Stimulated activated naive CD8-positive, alpha-beta T cell treated with anti-CD3 and anti-CD28 coated beads, Interleukin-15, Interleukin-2, amounts not matched to agents 100 ng/mL and 50 ng/mL, for 24 hours (primary cell): ENCODE measurements around the gene SLIT1.
A peak's percentile ranks its signal among the peaks of the same experiment; 100 is the strongest.

ENCODE experiments used
- H3K27ac Mint-ChIP-seq: one replicate; pipeline ENCODE4 v1.8.0; 2021; ENCODE audit warnings: mild to moderate bottlenecking, mixed read lengths
- H3K27me3 Mint-ChIP-seq: one replicate; pipeline ENCODE4 v1.8.0; 2021; ENCODE audit warnings: mixed read lengths
- H3K36me3 Mint-ChIP-seq: one replicate; pipeline ENCODE4 v1.8.0; 2021; ENCODE audit warnings: low read depth, mixed read lengths
- H3K4me1 Mint-ChIP-seq: one replicate; pipeline ENCODE4 v1.8.0; 2021; ENCODE audit warnings: low read depth, mixed read lengths
- H3K4me3 Mint-ChIP-seq: one replicate; pipeline ENCODE4 v1.8.0; 2021; ENCODE audit warnings: mild to moderate bottlenecking, mixed read lengths
- H3K9me3 Mint-ChIP-seq: one replicate; pipeline ENCODE4 v1.8.0; 2021; ENCODE audit warnings: mixed read lengths

Gene SLIT1

DNA sequence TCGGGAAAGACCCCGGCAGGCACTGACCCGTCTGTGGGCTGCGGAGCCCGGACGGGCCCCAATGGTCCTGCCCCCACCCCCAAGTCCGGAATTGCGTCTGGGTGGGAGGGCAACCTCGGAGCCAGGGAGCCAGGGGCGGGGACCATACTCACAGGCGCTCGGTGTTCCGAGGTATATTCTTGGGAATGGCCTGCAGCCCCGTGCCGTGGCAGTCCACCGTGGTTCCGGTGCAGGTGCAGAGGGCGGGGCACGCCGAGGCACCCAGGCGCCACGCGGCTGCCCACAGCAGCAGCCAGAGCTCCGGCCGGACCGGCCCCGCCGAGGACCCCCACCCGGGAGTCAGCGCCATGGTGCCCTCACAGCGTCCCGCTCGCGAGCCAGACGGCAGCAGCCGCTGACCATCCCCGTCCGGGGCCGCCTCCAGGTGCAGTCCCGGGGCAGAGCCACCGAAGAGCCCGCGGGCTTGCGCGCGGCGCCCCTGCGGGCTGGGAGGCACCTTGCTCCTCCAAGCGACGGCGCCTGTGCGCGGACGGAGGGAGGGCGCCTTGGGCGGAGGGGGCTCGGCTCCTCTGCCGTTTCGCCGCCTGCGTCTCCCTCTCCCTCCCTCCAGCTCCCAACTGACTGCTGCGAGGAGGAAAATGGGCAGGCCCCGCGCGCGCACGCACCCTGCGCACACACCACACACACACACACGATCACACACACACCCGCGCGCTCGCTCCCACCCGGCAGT is at the start of gene SLIT1:
TSS of gene SLIT1 (minus strand) at position 634 of the 733 bp plus-strand sequence. CDS start at position 349, 285 bp downstream.
- no peaks in the 10 kb centered on the region for H3K9me3 Mint-ChIP-seq
- peaks cover 50% of the 10 kb centered on the region for H3K27me3 Mint-ChIP-seq
- H3K4me1 Mint-ChIP-seq = peaks cover 8% of the 10 kb centered on the region
- H3K4me3 Mint-ChIP-seq = peak within 1 kb of the TSS; percentile 41
- no peak within 1 kb of the TSS for H3K27ac Mint-ChIP-seq
- H3K36me3 Mint-ChIP-seq = no peaks in the 10 kb centered on the region

DNA sequence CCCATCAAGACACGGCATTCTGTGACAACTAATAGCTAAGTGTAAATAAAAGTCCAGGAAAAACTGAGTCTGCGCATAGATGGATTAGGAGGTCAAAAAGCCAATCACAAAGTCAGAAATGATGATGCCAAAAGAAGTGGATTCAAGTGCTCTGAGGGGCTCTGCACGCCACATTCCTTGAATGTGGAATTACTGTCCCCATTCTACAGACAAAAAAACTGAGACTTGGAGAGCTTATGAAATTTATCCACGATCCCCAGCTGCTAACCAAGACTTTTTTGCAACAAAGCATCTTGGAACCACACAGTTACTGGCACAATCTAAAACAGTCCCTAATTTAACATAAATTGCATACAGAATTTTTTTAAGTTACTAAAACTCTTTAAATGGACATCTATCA is 49.6 kb upstream of the SLIT1 start:
- no peak overlapping the region for H3K27ac Mint-ChIP-seq
- H3K4me1 Mint-ChIP-seq = peaks cover 9% of the 10 kb centered on the region
- no peaks in the 10 kb centered on the region for H3K27me3 Mint-ChIP-seq
- H3K4me3 Mint-ChIP-seq = no peak overlapping the region
- no peaks in the 10 kb centered on the region for H3K9me3 Mint-ChIP-seq
- H3K36me3 Mint-ChIP-seq = peaks cover 12% of the 10 kb centered on the region

DNA sequence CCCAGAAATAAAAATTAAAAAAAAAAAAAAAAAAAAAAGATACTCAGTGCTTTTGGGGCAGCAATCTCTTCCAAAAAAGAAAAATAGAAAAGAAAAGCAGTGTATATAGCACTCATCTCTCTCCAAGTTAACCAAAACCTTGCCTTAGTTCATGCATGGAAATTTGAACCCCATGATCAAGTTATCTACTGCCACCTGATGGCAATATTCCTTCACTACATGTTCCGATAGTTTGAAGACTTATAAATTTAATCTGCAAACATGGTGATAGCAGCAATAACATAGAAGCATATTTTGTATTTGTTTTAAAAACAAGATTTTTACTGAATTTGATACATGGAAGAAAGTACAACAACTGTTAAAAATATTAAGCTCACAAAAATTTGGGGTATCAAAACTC is 48.6 kb upstream of the SLIT1 start:
- Mint-ChIP-seq H3K4me3 (no peak overlapping the region), H3K36me3 (peaks cover 21% of the 10 kb centered on the region), H3K9me3 (no peaks in the 10 kb centered on the region), H3K27ac (no peak overlapping the region), H3K4me1 (peaks cover 19% of the 10 kb centered on the region), H3K27me3 (no peaks in the 10 kb centered on the region)

DNA sequence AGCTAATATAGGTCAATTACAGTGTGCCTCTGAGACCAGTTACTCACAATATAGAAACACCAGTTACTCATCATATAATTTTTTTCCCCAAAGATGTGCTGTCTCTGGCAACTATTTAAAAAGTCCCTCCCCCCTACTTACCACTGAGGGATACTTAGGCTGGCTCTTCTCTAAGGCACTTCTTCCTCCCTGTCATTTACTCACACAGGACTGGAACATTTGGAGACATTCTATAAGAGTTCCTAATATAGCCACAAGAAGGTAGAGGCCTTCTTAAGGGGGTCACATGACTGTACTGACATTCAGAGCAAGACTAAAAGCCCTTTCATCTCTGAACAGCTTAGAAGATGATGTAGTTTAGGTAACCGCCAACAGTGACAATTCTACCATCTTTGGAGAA is 44.4 kb upstream of the SLIT1 start:
- H3K9me3 Mint-ChIP-seq = no peaks in the 10 kb centered on the region
- H3K27ac Mint-ChIP-seq = no peak overlapping the region
- H3K36me3 Mint-ChIP-seq = peaks cover 59% of the 10 kb centered on the region
- H3K4me1 Mint-ChIP-seq = peaks cover 20% of the 10 kb centered on the region
- H3K4me3 Mint-ChIP-seq = no peak overlapping the region
- H3K27me3 Mint-ChIP-seq = no peaks in the 10 kb centered on the region

DNA sequence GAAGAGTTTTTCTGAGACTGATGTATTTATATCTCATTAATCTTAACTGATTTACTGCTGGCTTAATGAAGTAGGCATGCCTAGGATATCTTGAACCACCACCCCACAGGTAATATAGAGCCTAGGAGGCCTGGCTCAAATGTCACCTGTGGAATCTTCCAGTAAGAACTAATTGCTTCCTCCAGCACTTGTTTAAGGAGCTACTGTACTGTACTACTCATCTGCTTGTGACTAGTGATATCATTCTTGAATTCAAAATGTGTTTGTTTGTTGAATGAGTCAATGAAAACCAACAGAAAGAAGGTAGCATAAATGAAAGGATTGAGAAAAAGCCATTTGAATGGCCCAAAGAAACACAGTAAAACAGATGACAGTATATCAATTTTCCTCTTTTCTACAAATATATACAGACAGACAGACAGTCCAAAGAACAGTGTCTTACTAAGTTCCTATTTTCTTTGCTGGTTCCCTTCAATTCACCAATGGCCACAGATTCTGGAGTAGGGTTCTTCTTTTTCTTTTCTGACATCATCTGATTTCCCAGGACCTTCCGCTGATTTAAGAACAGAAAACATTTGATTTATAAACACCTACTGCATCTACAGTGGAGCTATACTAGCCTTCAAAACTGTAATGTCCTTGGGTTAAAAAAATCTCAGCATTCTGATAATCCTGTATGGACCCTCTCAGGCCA is 43.7 kb upstream of the SLIT1 start:
- no peak overlapping the region for H3K4me3 Mint-ChIP-seq
- H3K36me3 Mint-ChIP-seq = peaks cover 61% of the 10 kb centered on the region
- H3K4me1 Mint-ChIP-seq = peaks cover 20% of the 10 kb centered on the region
- H3K27ac Mint-ChIP-seq = peak overlapping the region; percentile 37
- H3K27me3 Mint-ChIP-seq = no peaks in the 10 kb centered on the region
- no peaks in the 10 kb centered on the region for H3K9me3 Mint-ChIP-seq

DNA sequence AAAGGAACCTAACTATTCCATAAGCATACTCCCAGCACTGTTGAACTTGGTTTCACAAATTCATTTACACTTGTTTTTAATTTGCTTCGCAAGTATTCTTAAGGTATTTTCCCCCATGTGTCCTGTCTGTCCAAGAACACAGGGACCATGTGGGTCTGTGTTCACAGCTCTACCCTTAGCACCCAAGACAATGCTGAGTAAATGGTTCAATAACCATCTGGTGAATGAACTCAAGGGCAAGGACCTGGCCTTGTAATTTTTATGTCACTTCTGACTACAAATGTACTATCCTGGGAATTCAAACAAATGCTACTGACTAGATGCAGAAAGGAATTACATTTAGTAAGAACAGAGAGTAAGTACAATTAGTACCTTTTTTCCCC is 43.0 kb upstream of the SLIT1 start:
- H3K27me3 Mint-ChIP-seq = no peaks in the 10 kb centered on the region
- H3K36me3 Mint-ChIP-seq = peaks cover 58% of the 10 kb centered on the region
- H3K9me3 Mint-ChIP-seq = no peaks in the 10 kb centered on the region
- H3K27ac Mint-ChIP-seq = no peak overlapping the region
- H3K4me3 Mint-ChIP-seq = no peak overlapping the region
- peaks cover 20% of the 10 kb centered on the region for H3K4me1 Mint-ChIP-seq

DNA sequence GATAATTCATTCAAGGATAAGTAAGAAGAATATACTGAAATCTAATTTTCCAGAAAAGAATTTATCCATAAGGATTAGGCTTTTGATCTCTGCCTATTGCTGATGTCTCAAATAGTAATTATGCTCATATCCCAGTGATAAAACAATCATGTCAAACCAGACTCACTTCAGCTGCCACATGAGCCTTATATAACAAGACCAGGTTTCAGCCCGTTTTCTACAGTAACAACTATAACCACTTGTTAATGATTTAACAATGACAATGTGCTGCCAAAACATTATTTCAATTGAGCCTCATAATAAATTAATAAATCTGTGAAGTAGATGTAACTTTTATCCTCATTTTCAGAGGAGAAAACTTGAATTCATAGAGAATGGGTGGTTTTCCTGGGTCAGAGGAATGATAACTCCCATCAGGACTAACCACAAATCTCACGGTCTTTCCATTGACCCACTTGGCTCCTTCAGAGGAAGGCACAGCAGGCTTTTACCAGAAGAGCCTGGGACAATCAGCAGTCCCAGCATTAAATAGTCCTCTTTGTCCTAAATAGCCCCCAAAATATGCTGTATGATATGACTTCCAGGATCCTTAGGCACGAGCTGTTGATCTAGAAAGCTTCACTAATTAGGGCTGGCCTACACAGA is 42.5 kb upstream of the SLIT1 start:
- H3K4me3 Mint-ChIP-seq = no peak overlapping the region
- no peaks in the 10 kb centered on the region for H3K9me3 Mint-ChIP-seq
- peaks cover 20% of the 10 kb centered on the region for H3K4me1 Mint-ChIP-seq
- H3K27me3 Mint-ChIP-seq = no peaks in the 10 kb centered on the region
- H3K36me3 Mint-ChIP-seq = peaks cover 58% of the 10 kb centered on the region
- no peak overlapping the region for H3K27ac Mint-ChIP-seq

DNA sequence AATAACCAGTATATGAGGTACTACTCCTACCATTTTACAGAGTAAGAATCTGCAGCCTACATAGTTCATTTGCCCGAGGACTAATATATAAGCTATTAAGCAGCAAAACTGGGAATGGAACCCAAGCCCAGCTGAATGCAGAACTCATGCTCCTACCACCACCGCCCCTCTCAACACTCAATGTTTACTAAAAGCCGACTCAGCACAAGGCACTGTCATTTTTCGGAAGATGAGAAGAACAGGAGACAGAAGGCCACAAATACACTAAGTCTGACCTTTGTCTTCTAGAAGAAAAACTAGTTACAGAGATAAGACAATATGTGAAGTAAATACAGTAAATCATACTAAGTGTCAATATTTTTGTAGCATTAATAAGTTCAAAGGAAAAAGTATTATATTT is 40.6 kb upstream of the SLIT1 start:
- no peak overlapping the region for H3K4me3 Mint-ChIP-seq
- H3K9me3 Mint-ChIP-seq = no peaks in the 10 kb centered on the region
- H3K4me1 Mint-ChIP-seq = peaks cover 19% of the 10 kb centered on the region
- no peak overlapping the region for H3K27ac Mint-ChIP-seq
- H3K36me3 Mint-ChIP-seq = peaks cover 56% of the 10 kb centered on the region
- no peaks in the 10 kb centered on the region for H3K27me3 Mint-ChIP-seq

DNA sequence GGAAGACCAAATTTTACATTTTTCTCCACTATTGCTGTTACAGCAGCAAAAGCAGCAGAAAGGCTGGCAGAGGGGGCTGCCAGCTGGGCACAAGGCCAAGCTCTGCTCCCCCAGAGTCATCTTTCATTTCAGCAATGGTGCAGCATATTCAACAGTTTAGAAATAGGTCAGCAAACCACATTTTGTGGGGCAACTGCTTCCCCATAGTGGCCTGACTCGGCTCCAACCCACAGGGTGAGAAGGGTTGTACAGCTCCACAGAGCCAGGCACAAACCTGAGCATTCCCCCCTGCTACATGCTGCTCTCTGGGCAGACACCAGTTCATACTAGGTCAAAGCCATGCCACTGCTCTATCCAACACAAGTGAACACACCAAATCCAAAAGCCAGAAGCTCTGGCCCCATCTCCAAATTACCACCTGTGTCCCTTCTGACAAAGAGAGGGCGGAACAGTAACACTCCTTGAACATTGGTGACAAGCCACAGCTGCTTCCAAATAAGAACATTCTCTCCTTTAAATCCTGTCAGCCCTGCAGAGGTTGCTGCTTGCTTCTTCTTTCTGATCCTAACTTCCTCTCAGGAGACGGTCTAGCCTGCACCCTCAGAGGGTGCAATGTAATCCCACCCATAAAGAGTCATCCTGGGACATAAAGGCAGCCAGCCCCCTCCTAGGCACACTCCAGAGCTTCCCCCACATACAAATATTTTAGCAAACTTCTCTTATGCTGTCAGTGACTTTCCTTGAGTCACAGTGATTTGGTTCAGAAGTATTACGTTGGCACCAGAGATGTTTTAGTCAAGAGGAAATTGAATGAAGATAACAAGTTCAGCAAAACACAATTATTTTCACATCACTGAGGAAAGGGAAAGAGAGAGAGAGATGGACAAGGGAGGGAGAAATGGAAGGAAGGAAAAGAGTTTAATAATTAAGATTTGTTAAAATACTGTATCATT is 39.0 kb upstream of the SLIT1 start:
- Mint-ChIP-seq H3K36me3 (peaks cover 51% of the 10 kb centered on the region), H3K4me3 (no peak overlapping the region), H3K9me3 (no peaks in the 10 kb centered on the region), H3K27me3 (no peaks in the 10 kb centered on the region), H3K4me1 (peaks cover 5% of the 10 kb centered on the region), H3K27ac (no peak overlapping the region)

DNA sequence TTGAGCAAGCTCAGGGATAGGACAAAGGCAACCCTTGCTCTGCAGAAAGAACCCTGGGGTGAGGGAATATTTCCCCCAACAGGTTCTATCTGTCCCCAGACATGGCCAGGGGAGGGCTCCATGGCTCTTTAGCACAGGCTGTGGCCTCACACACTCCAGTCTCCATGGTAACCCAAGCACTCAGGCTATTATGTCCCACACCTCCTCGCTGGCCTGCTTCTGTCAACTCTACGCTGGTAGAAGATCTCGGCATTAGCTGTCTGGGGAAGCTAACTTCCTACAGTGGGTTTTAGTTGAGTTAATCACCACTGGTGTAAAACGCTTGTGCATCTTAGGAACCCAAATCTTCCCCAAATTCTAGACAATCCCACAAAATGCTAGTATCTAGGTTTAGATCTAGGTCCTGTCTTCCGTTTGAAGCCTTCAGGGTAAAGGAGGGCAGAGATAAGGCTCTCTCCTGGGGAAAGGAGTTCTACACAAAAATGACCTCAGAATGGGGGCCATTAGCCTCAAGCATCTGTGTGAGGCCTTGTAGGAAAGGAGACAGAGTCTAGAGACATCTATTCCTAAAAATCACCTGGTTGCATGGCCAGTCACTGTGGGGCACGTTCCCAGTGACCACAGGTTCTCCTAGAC is 36.7 kb upstream of the SLIT1 start:
- Mint-ChIP-seq H3K36me3 (peaks cover 29% of the 10 kb centered on the region), H3K4me3 (no peak overlapping the region), H3K4me1 (peaks cover 17% of the 10 kb centered on the region), H3K27ac (no peak overlapping the region), H3K9me3 (no peaks in the 10 kb centered on the region), H3K27me3 (no peaks in the 10 kb centered on the region)

DNA sequence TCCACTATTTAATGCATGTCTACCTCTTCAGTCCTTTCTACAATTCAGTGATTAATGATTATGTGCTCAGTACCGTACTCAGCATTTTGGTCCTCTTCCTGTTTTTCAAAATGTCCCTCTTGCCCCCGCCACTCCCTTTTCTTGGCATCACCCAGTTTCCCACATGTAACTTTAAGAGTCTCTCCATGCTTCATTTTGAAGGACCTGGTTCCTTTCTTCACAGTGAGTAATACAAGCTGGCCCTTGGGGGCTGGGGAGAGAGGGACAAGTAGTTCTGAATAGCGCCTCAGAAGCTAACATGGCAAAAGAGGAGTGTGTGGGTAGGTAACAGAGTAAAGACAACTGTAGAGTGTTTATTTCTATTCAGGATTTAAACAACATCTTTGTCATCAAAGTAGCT is 34.6 kb upstream of the SLIT1 start:
- no peaks in the 10 kb centered on the region for H3K27me3 Mint-ChIP-seq
- no peak overlapping the region for H3K4me3 Mint-ChIP-seq
- H3K36me3 Mint-ChIP-seq = peaks cover 12% of the 10 kb centered on the region
- H3K27ac Mint-ChIP-seq = no peak overlapping the region
- H3K4me1 Mint-ChIP-seq = peaks cover 26% of the 10 kb centered on the region
- no peaks in the 10 kb centered on the region for H3K9me3 Mint-ChIP-seq

DNA sequence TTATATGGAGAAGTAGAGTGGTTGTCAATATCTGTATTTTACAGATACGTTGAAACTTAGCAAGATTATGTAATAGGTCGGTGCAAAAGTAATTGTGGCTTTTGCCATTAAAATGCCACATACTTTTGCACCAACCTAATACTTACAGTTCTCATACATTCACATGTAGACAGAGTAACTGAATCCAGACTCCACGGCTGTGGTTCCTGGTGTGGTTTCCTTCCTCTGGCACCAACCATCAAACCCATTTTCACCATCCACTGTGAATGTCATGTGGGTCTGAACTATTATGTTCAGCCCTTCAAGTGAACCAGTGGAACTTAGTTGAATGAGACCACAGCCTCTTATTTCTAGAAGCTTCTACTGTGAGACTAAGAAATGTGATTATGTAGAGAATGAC is 31.5 kb upstream of the SLIT1 start:
- peaks cover 6% of the 10 kb centered on the region for H3K36me3 Mint-ChIP-seq
- peak overlapping the region; percentile 4 for H3K27ac Mint-ChIP-seq
- no peak overlapping the region for H3K4me3 Mint-ChIP-seq
- H3K27me3 Mint-ChIP-seq = no peaks in the 10 kb centered on the region
- peaks cover 26% of the 10 kb centered on the region for H3K4me1 Mint-ChIP-seq
- H3K9me3 Mint-ChIP-seq = no peaks in the 10 kb centered on the region

DNA sequence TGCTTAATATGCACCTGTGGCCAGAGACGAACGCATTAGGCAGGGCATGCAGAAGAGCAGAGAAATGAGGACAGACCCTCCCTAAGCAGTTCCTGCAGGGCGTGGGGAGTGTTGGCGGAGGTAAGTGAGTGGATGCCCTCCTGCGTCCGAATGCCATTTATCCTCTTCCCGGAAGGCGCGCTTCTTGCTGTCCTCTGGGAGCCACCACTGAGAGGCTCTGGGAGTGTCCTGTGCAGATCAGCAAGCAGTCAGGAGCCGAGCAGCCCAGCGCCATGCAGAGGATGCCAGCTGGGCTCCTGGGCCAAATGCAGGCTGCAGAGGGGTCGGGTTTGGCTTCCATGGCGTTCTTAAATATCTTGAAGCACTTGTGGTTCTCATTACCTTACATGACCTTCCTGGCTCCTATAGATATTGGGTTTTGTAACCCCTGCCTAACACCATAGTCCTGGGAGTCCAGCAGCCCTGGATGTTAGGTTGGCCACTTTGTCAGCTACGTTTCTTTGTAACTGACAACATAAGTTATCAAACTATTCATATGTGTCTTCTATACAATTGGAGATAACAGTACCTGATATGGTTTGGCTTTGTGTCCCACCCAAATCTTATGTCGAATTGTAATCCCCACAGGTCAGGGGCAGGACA is 30.0 kb upstream of the SLIT1 start:
- Mint-ChIP-seq H3K27ac (no peak overlapping the region), H3K4me1 (peaks cover 26% of the 10 kb centered on the region), H3K27me3 (no peaks in the 10 kb centered on the region), H3K4me3 (no peak overlapping the region), H3K36me3 (peaks cover 6% of the 10 kb centered on the region), H3K9me3 (no peaks in the 10 kb centered on the region)

DNA sequence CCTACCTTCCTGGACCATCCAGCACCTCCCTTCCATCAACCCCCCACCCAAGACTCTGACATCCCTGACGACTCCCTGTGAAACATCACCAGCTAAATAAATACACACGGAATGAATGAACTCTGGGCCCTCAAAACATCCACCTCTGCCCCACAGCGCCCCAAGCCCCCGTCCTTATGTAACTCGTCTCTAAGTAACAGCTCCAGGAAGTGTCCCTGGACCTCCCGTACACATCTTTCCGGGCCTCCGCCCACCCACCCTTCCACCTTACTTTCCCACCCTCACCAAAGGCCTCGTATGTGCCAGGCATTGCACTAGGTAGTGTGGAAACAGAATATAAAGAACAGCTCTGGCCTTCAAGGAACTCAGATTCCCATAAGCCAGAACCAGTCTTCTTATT is 27.7 kb upstream of the SLIT1 start:
- Mint-ChIP-seq H3K9me3 (no peaks in the 10 kb centered on the region), H3K4me1 (peaks cover 20% of the 10 kb centered on the region), H3K27ac (no peak overlapping the region), H3K4me3 (no peak overlapping the region), H3K27me3 (no peaks in the 10 kb centered on the region), H3K36me3 (no peaks in the 10 kb centered on the region)
